AG04450 (cell line): ENCODE results near the gene FAAP20. TPM values are rescaled to one million over a fixed set of nuclear protein-coding genes. Genes with fewer than 3 reads are reported as not detected.

Source experiments
- CTCF ChIA-PET: fragments of 300-600, 350-600 bp; formaldehyde crosslinking; extraction: SDS; loops from one replicate; lab custom pipeline; 2022; ENCODE audit warnings: antibody characterized with exemption, inconsistent platforms; lab: Charles Lee
- POLR2A ChIA-PET: fragments of 350-600 bp; formaldehyde crosslinking; extraction: SDS; loops from one replicate; lab custom pipeline; 2021; ENCODE audit warnings: antibody characterized with exemption, inconsistent platforms; lab: Yijun Ruan, JAX
- DNase-seq: peaks from one replicate; pipeline ENCODE4 v3.0.0-alpha.2; 2011; ENCODE audit warnings: low read depth, low spot score
- H3K27ac ChIP-seq: one replicate; pipeline ENCODE4 v1.5.1; 2012; ENCODE audit warnings: low read depth, low read length, control low read depth
- H3K27me3 ChIP-seq: one replicate; pipeline ENCODE4 v1.6.0; 2012; ENCODE audit warnings: low read length; ENCODE audit not compliant: control insufficient read depth, insufficient read depth
- H3K4me3 ChIP-seq: 2 replicates; pipeline ENCODE4 v1.5.1; 2011; ENCODE audit warnings: mild to moderate bottlenecking, low read depth, low read length, control low read depth
- H3K9me3 ChIP-seq: 2 replicates; pipeline ENCODE4 v1.5.1; 2012; ENCODE audit warnings: low read length; ENCODE audit not compliant: control insufficient read depth, insufficient read depth
- polyA plus RNA-seq: library from polyadenylated mRNA; depleted of rRNA; stranded (reverse); fragments of >200 nt; gene quantifications from 2 replicates; pipeline ENCODE4 v1.2.3, GENCODE V29; 2011
- TF ChIP-seq, protein P1 (sequence below): IDR thresholded peaks from 2 replicates; pipeline ENCODE4 v1.5.1; 2011; ENCODE audit warnings: low read depth, low read length, control low read depth, inconsistent platforms

Gene FAAP20
- polyA plus RNA-seq, 1 experiment = 9.7 TPM

- no peak for DNase-seq
- Histone ChIP-seq H3K9me3 (no peaks in the 10 kb centered on the region; the same call in 1 of the 2 replicates), H3K4me3 (no peak overlapping the region), H3K27me3 (no peaks in the 10 kb centered on the region), H3K27ac (no peak overlapping the region)
- CTCF ChIA-PET = no interaction called here
- POLR2A ChIA-PET = no interaction called here
- TF ChIP-seq, protein P1, sequence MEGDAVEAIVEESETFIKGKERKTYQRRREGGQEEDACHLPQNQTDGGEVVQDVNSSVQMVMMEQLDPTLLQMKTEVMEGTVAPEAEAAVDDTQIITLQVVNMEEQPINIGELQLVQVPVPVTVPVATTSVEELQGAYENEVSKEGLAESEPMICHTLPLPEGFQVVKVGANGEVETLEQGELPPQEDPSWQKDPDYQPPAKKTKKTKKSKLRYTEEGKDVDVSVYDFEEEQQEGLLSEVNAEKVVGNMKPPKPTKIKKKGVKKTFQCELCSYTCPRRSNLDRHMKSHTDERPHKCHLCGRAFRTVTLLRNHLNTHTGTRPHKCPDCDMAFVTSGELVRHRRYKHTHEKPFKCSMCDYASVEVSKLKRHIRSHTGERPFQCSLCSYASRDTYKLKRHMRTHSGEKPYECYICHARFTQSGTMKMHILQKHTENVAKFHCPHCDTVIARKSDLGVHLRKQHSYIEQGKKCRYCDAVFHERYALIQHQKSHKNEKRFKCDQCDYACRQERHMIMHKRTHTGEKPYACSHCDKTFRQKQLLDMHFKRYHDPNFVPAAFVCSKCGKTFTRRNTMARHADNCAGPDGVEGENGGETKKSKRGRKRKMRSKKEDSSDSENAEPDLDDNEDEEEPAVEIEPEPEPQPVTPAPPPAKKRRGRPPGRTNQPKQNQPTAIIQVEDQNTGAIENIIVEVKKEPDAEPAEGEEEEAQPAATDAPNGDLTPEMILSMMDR = no peak
Measured at GRCh38 chr1:2186901-2187300, 7.7 kb downstream of the FAAP20 start.

- TF ChIP-seq, protein P1 = no peak
- H3K27me3 ChIP-seq = no peaks in the 10 kb centered on the region
- CTCF ChIA-PET = interaction anchor here (2.0 kb wide), 1 partner anchor 12 kb away, joined by 12 read pairs; no protein-coding TSS in a partner anchor
- H3K4me3 ChIP-seq = no peak overlapping the region
- no peaks in the 10 kb centered on the region; the same call in 1 of the 2 replicates for H3K9me3 ChIP-seq
- H3K27ac ChIP-seq = no peak overlapping the region
- DNase-seq = no peak
- POLR2A ChIA-PET = no interaction called here
Measured at GRCh38 chr1:2185880-2186855, 8.4 kb downstream of the FAAP20 start.

DNA sequence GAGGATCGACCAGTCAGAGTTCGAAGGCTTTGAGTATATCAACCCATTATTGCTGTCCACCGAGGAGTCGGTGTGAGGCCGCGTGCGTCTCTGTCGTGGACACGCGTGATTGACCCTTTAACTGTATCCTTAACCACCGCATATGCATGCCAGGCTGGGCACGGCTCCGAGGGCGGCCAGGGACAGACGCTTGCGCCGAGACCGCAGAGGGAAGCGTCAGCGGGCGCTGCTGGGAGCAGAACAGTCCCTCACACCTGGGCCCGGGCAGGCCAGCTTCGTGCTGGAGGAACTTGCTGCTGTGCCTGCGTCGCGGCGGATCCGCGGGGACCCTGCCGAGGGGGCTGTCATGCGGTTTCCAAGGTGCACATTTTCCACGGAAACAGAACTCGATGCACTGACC lies 9.6 kb downstream of the FAAP20 start:
- CTCF ChIA-PET = interaction anchor here (2.0 kb wide), 1 partner anchor 11 kb away, joined by 12 read pairs; no protein-coding TSS in a partner anchor

GRCh38 chr1:2184531-2184930 lies 10.0 kb downstream of the FAAP20 start:
- H3K9me3 ChIP-seq = peaks cover 13% of the 10 kb centered on the region
- no peak overlapping the region for H3K4me3 ChIP-seq
- no peak for DNase-seq
- H3K27ac ChIP-seq = no peak overlapping the region
- POLR2A ChIA-PET = no interaction called here
- CTCF ChIA-PET = interaction anchor here (2.0 kb wide), 1 partner anchor 10 kb away, joined by 12 read pairs; no protein-coding TSS in a partner anchor
- H3K27me3 ChIP-seq = no peaks in the 10 kb centered on the region
- TF ChIP-seq, protein P1 = no peak

More for the DNA sequence above, 9.6 kb downstream of the FAAP20 start:
- Histone ChIP-seq H3K27me3 (no peaks in the 10 kb centered on the region), H3K4me3 (no peak overlapping the region), H3K27ac (no peak overlapping the region), H3K9me3 (peaks cover 9% of the 10 kb centered on the region)
- DNase-seq = no peak
- POLR2A ChIA-PET = no interaction called here
- TF ChIP-seq, protein P1 = no peak

DNA sequence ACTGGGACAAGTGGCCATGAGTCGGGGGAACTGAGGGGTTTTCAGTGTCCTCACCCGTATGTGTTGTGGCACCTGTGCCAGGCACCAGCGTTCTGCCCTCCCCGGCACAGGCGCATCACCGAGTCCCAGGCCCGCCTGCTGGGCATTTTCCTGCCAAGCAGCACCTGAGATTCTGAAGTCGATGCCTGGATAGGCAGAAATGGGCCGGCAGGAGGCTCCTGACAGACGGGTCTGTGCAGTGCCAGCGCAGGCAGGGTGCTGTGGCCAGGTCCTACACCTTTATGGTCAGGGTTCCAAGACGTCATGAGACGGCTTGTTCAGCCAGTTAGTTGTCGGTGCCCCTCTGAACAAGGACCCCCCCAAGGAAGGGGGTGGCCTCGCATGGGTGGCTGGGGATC lies 10.6 kb downstream of the FAAP20 start:
- no peak overlapping the region for H3K4me3 ChIP-seq
- no peaks in the 10 kb centered on the region for H3K27me3 ChIP-seq
- TF ChIP-seq, protein P1 = no peak
- DNase-seq = no peak
- POLR2A ChIA-PET = no interaction called here
- H3K27ac ChIP-seq = no peak overlapping the region
- CTCF ChIA-PET = interaction anchor here (2.0 kb wide), 1 partner anchor 10 kb away, joined by 12 read pairs; no protein-coding TSS in a partner anchor
- H3K9me3 ChIP-seq = peaks cover 14% of the 10 kb centered on the region
